OCI-LY7 (cell line): ENCODE measurements around the gene CCDC178. TPM values are rescaled to one million over a fixed set of nuclear protein-coding genes. Genes with fewer than 3 reads are reported as not detected.
"Not testable (repeated sequence)": the region's sequence is repeated elsewhere in the genome, so short reads cannot be mapped to it uniquely, and the experiment has no call there.

Experiments
- BruUV-seq: library from RNA; stranded (reverse); fragments of 400-500 nt; replicated peaks from 2 replicates; lab custom pipeline; 2021; lab: Mats Ljungman, UMichigan
- CTCF ChIA-PET: fragments of 300-600 bp; sonication (Branson Sonifier 250); formaldehyde crosslinking; loops from one replicate; lab custom pipeline; 2022; ENCODE audit warnings: antibody characterized with exemption; ENCODE audit not compliant: unreplicated experiment; lab: Charles Lee
- POLR2A ChIA-PET: fragments of 300-600 bp; sonication (Branson Sonifier 250); formaldehyde crosslinking; loops from one replicate; lab custom pipeline; 2022; ENCODE audit warnings: antibody characterized with exemption; lab: Charles Lee
- DNase-seq: peaks from one replicate; pipeline ENCODE4 v3.0.0-alpha.2; 2015; ENCODE audit warnings: low spot score
- H2AFZ ChIP-seq: fragments of 200-600 bp; sonication (generic), shearing (Covaris generic); 2 replicates; pipeline ENCODE4 v1.6.1; 2014; ENCODE audit warnings: mild to moderate bottlenecking, antibody characterized with exemption, low read length, moderate library complexity
- H3K27ac ChIP-seq: fragments of 200-600 bp; sonication (generic); 2 replicates; pipeline ENCODE4 v1.5.1; 2014; ENCODE audit warnings: mixed run types, low read depth, mild to moderate bottlenecking, moderate library complexity, low read length, inconsistent platforms; ENCODE audit not compliant: poor library complexity, severe bottlenecking
- H3K36me3 ChIP-seq: fragments of 200-600 bp; sonication (generic); 2 replicates; pipeline ENCODE4 v1.6.1; 2014; ENCODE audit warnings: mild to moderate bottlenecking, antibody characterized with exemption, low read length, moderate library complexity, mixed read lengths; ENCODE audit not compliant: insufficient read depth
- H3K4me1 ChIP-seq: fragments of 200-600 bp; sonication (generic); 2 replicates; pipeline ENCODE4 v1.5.1; 2014; ENCODE audit warnings: mild to moderate bottlenecking, low read length; ENCODE audit not compliant: insufficient read depth, poor library complexity, severe bottlenecking
- H3K4me2 ChIP-seq: fragments of 200-600 bp; sonication (generic); 2 replicates; pipeline ENCODE4 v1.6.1; 2014; ENCODE audit warnings: mild to moderate bottlenecking, low read length
- H3K4me3 ChIP-seq: fragments of 200-600 bp; sonication (generic); 2 replicates; pipeline ENCODE4 v1.5.1; 2014; ENCODE audit warnings: mild to moderate bottlenecking, low read depth, low read length; ENCODE audit not compliant: poor library complexity, severe bottlenecking
- H3K79me2 ChIP-seq: fragments of 200-600 bp; sonication (generic); 2 replicates; pipeline ENCODE4 v1.6.1; 2016; ENCODE audit warnings: low read depth, mild to moderate bottlenecking, low read length, moderate library complexity, mixed read lengths; ENCODE audit not compliant: insufficient read depth
- H3K9me2 ChIP-seq: fragments of 200-600 bp; sonication (generic); 2 replicates; pipeline ENCODE4 v1.6.1; 2016; ENCODE audit warnings: mild to moderate bottlenecking, low read length, mixed read lengths; ENCODE audit not compliant: insufficient read depth
- H3K9me3 ChIP-seq: fragments of 200-600 bp; sonication (generic); 2 replicates; pipeline ENCODE4 v1.6.1; 2014; ENCODE audit warnings: mild to moderate bottlenecking, mixed run types, low read length, mixed read lengths
- H4K20me1 ChIP-seq: fragments of 200-600 bp; sonication (generic); 2 replicates; pipeline ENCODE4 v1.6.1; 2014; ENCODE audit warnings: mild to moderate bottlenecking, antibody characterized with exemption, low read length, moderate library complexity, mixed read lengths; ENCODE audit not compliant: insufficient read depth
- EZH2phosphoT487 ChIP-seq: fragments of 200-600 bp; sonication (generic); IDR thresholded peaks from 2 replicates; pipeline ENCODE4 v1.6.1; 2018; ENCODE audit warnings: low read depth, borderline replicate concordance, mild to moderate bottlenecking, mixed run types, antibody characterized with exemption, low read length, moderate library complexity, mixed read lengths
- intact Hi-C: fragments of 100-400 bp; cut with micrococcal nuclease; formaldehyde crosslinking; loops from one replicate; pipeline ENCODE4 v1.10.0; 2022; ENCODE audit not compliant: unreplicated experiment
- total RNA-seq, 2 experiments: library from RNA; depleted of rRNA in 1 of 2; stranded (reverse); fragments of >200 nt in 1 of 2; shearing (Covaris generic) in 1 of 2; gene quantifications; 2 replicates each; pipeline ENCODE4 v1.2.3, GENCODE V29; 2014 to 2022
- TF ChIP-seq, protein P1 (sequence below): fragments of 200-600 bp; sonication (generic); conservative IDR thresholded peaks from 2 replicates; pipeline ENCODE4 v1.5.1; 2014; ENCODE audit warnings: mild to moderate bottlenecking, antibody characterized with exemption, low read length, moderate library complexity, mixed read lengths

CCDC178 gene
- total RNA-seq, 2 experiments from 2014 or later, result not detected

DNA sequence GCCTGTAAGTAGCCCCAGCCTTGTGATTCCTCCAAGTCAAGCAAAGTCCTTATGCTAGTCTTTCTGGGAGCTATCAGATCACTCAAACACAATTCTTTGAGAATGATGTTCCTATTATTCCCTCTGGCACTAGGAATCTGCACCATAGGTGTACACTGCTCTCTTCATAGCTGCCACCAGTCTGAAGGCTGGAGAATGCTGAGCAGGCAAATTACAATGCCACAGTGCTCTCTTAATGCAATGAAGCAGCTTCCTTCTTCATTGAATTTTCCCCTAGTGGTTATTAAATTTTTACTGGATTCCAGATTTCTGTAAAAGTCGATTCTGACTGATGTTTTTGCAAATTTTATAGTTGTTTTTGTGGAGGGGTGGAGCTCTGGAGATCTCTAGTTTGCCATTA lies 84.8 kb downstream of the CCDC178 start:
- Histone ChIP-seq H3K4me2 (no peak overlapping the region), H3K4me3 (no peak overlapping the region), H3K9me2 (no peaks in the 10 kb centered on the region), H3K36me3 (no peaks in the 10 kb centered on the region), H2AFZ (no peak overlapping the region), H3K9me3 (no peaks in the 10 kb centered on the region), H3K4me1 (no peaks in the 10 kb centered on the region), H4K20me1 (no peaks in the 10 kb centered on the region), H3K27ac (no peak overlapping the region), H3K79me2 (no peaks in the 10 kb centered on the region)
- intact Hi-C loops, result no loop called here
- BruUV-seq, result no TSS peak
- DNase-seq, result no peak
- ChIA-PET POLR2A (no interaction called here), CTCF (no interaction called here)
- no peak for TF ChIP-seq EZH2phosphoT487
- TF ChIP-seq, protein P1, sequence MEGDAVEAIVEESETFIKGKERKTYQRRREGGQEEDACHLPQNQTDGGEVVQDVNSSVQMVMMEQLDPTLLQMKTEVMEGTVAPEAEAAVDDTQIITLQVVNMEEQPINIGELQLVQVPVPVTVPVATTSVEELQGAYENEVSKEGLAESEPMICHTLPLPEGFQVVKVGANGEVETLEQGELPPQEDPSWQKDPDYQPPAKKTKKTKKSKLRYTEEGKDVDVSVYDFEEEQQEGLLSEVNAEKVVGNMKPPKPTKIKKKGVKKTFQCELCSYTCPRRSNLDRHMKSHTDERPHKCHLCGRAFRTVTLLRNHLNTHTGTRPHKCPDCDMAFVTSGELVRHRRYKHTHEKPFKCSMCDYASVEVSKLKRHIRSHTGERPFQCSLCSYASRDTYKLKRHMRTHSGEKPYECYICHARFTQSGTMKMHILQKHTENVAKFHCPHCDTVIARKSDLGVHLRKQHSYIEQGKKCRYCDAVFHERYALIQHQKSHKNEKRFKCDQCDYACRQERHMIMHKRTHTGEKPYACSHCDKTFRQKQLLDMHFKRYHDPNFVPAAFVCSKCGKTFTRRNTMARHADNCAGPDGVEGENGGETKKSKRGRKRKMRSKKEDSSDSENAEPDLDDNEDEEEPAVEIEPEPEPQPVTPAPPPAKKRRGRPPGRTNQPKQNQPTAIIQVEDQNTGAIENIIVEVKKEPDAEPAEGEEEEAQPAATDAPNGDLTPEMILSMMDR, result no peak

DNA sequence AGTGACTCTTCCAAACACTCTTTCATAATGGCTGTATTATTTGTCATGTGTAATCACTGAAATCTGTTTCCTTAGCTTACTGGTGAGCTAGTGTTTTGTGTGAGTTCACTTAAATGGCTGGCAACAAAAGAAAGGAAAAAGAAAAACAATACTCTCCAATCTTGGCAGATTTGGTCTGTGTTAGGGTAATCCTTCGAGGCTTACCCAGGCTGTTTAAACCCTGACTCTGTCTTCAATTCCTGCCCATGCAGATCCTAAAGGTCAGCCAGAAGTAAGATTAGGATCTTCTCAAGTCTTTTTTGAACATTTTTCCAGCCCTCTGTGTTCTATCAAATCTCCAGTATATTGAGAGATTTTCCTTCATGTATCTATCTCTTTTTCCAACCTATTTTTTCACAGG lies 85.3 kb downstream of the CCDC178 start:
- H3K4me1 ChIP-seq, result no peaks in the 10 kb centered on the region
- H3K27ac ChIP-seq, result no peak overlapping the region
- no peak overlapping the region for H3K4me3 ChIP-seq
- no peaks in the 10 kb centered on the region for H3K36me3 ChIP-seq
- intact Hi-C loops, result no loop called here
- CTCF ChIA-PET, result no interaction called here
- no peak for DNase-seq
- TF ChIP-seq, protein P1, result no peak
- TF ChIP-seq EZH2phosphoT487, result no peak
- no peak overlapping the region for H2AFZ ChIP-seq
- no TSS peak for BruUV-seq
- H3K79me2 ChIP-seq, result no peaks in the 10 kb centered on the region
- POLR2A ChIA-PET, result no interaction called here
- no peaks in the 10 kb centered on the region for H3K9me2 ChIP-seq
- H3K4me2 ChIP-seq, result no peak overlapping the region
- H4K20me1 ChIP-seq, result no peaks in the 10 kb centered on the region
- H3K9me3 ChIP-seq, result no peaks in the 10 kb centered on the region

DNA sequence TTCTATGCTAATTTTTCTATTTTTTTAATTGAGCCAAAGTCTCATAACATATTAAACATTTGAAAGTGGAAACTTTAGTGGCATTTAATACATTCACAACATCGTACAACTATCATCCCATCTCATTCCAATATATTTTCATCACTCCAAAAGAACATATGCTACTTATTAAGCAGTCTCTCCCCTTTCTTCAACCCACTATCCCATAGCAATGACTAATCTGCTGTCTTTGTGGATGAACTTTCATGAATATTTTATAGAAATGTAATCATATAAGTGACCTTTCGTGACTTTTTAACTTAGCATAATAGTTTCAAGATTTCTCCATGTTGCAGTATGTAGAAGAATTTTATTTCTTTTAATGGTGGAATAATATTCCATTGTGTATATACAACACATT lies 90.3 kb downstream of the CCDC178 start:
- Histone ChIP-seq H3K4me3 (no peak overlapping the region), H3K9me3 (no peaks in the 10 kb centered on the region), H3K36me3 (no peaks in the 10 kb centered on the region), H2AFZ (no peak overlapping the region), H3K9me2 (no peaks in the 10 kb centered on the region), H3K4me2 (no peak overlapping the region), H3K27ac (no peak overlapping the region), H3K4me1 (no peaks in the 10 kb centered on the region), H3K79me2 (no peaks in the 10 kb centered on the region), H4K20me1 (no peaks in the 10 kb centered on the region)
- intact Hi-C loops, result no loop called here
- ChIA-PET POLR2A (no interaction called here), CTCF (no interaction called here)
- no peak for DNase-seq
- TF ChIP-seq EZH2phosphoT487, result no peak
- TF ChIP-seq, protein P1, result no peak
- BruUV-seq, result no TSS peak

DNA sequence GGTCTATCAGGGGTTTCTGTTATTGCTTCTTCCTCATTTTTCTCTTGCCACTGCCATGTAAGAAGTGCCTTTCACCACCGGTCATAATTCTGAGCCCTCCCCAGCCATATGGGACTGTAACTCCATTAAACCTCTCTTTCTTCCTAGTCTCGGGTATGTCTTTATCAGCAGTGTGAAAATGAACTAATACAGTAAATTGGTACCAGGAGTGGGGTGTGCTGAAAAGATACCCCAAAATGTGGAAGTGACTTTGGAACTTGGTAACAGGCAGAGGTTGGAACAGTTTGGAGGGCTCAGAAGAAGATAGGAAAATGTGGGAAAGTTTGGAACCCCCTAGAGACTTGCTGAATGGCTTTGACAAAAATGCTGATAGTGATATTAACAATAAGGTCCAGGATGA lies 100.8 kb downstream of the CCDC178 start:
- BruUV-seq, POLR2A ChIA-PET, H3K9me2 ChIP-seq, H3K9me3 ChIP-seq, H3K4me2 ChIP-seq, CTCF ChIA-PET, DNase-seq, intact Hi-C loops, H3K4me1 ChIP-seq, H2AFZ ChIP-seq, H3K79me2 ChIP-seq, H3K36me3 ChIP-seq, H3K4me3 ChIP-seq, H4K20me1 ChIP-seq, H3K27ac ChIP-seq: not testable (repeated sequence)
